IMR-90 (cell line): ENCODE data around the gene HNRNPL. TPM values are rescaled to one million over a fixed set of nuclear protein-coding genes. Genes with fewer than 3 reads are reported as not detected.

Source experiments
- ATAC-seq: fragments of 200-7000 bp; cut with Tn5 transposase; 2 replicates; pipeline ENCODE4 v1.9.1; 2020; ENCODE audit warnings: low read depth, mild to moderate bottlenecking, moderate library complexity
- BruUV-seq: library from RNA; stranded (reverse); fragments of 400-500 nt; replicated peaks from 2 replicates; lab custom pipeline; 2021; lab: Mats Ljungman, UMichigan
- CTCF ChIA-PET: fragments of 300-600 bp; formaldehyde crosslinking; extraction: SDS; loops from one replicate; lab custom pipeline; 2021; ENCODE audit warnings: antibody characterized with exemption; lab: Yijun Ruan, JAX
- POLR2A ChIA-PET: fragments of 300-600 bp; sonication (Branson Sonifier 250); formaldehyde crosslinking; loops from one replicate; lab custom pipeline; 2022; ENCODE audit warnings: antibody characterized with exemption; ENCODE audit not compliant: unreplicated experiment; lab: Charles Lee
- DNase-seq: peaks from one replicate; pipeline ENCODE4 v3.0.0; 2013
- H2AFZ ChIP-seq: replicated peaks from 2 replicates; pipeline ENCODE3; 2013; ENCODE audit warnings: low read length, mild to moderate bottlenecking; ENCODE audit not compliant: poor library complexity
- H2AK5ac ChIP-seq: 2 replicates; pipeline ENCODE4 v1.6.1; 2013; ENCODE audit warnings: low read depth, low read length, inconsistent platforms
- H2AK9ac ChIP-seq: replicated peaks from 2 replicates; pipeline ENCODE3; 2013; ENCODE audit warnings: mild to moderate bottlenecking, low read depth, low read length, moderate library complexity; ENCODE audit not compliant: poor library complexity
- H2BK120ac ChIP-seq: 2 replicates; pipeline ENCODE4 v1.6.1; 2013; ENCODE audit warnings: low read depth, low read length, inconsistent platforms
- H2BK15ac ChIP-seq: 3 replicates; pipeline ENCODE4 v1.6.1; 2013; ENCODE audit warnings: low read depth, low read length, inconsistent platforms
- H2BK20ac ChIP-seq: 2 replicates; pipeline ENCODE4 v1.6.1; 2013; ENCODE audit warnings: low read depth, mild to moderate bottlenecking, inconsistent platforms, low read length, moderate library complexity
- H2BK5ac ChIP-seq: 2 replicates; pipeline ENCODE4 v1.6.1; 2013; ENCODE audit warnings: mild to moderate bottlenecking, low read depth, low read length, inconsistent platforms; ENCODE audit not compliant: poor library complexity, severe bottlenecking
- H3K14ac ChIP-seq: replicated peaks from 2 replicates; pipeline ENCODE4 v1.6.1; 2013; ENCODE audit warnings: low read depth, low read length, inconsistent platforms
- H3K18ac ChIP-seq: 2 replicates; pipeline ENCODE4 v1.6.1; 2013; ENCODE audit warnings: low read depth, low read length, control low read depth
- H3K23ac ChIP-seq: 2 replicates; pipeline ENCODE4 v1.6.1; 2013; ENCODE audit warnings: low read depth, low read length, inconsistent platforms
- H3K27ac ChIP-seq: 2 replicates; pipeline ENCODE4 v1.5.1; 2013; ENCODE audit warnings: mild to moderate bottlenecking, control low read depth, low read length; ENCODE audit not compliant: insufficient read depth
- H3K27me3 ChIP-seq: 2 replicates; pipeline ENCODE4 v1.6.1; 2013; ENCODE audit warnings: low read length; ENCODE audit not compliant: control insufficient read depth, insufficient read depth
- H3K36me3 ChIP-seq: 2 replicates; pipeline ENCODE4 v1.6.1; 2013; ENCODE audit warnings: low read length, mixed read lengths; ENCODE audit not compliant: control insufficient read depth, insufficient read depth
- H3K4ac ChIP-seq: 2 replicates; pipeline ENCODE4 v1.6.1; 2013; ENCODE audit warnings: low read depth, low read length, inconsistent platforms
- H3K4me1 ChIP-seq: 2 replicates; pipeline ENCODE4 v1.6.1; 2013; ENCODE audit warnings: low read length, mixed read lengths; ENCODE audit not compliant: control insufficient read depth, insufficient read depth
- H3K4me2 ChIP-seq: 2 replicates; pipeline ENCODE4 v1.6.1; 2013; ENCODE audit warnings: low read depth, mild to moderate bottlenecking, control low read depth, low read length, moderate library complexity
- H3K4me3 ChIP-seq: 2 replicates; pipeline ENCODE4 v1.5.1; 2013; ENCODE audit warnings: low read depth, mild to moderate bottlenecking, control low read depth, low read length, moderate library complexity; ENCODE audit not compliant: insufficient read depth
- H3K56ac ChIP-seq: 2 replicates; pipeline ENCODE4 v1.6.1; 2013; ENCODE audit warnings: low read length, inconsistent platforms; ENCODE audit not compliant: insufficient read depth; ENCODE audit errors: extremely low read depth
- H3K79me1 ChIP-seq, 2 experiments: 2 replicates each; pipeline ENCODE4 v1.6.1; 2013; ENCODE audit warnings: low read length in 2 of 2, inconsistent platforms in 1 of 2, low read depth in 1 of 2
- H3K9ac ChIP-seq: 2 replicates; pipeline ENCODE4 v1.6.1; 2013; ENCODE audit warnings: low read depth, low read length, control low read depth
- H3K9me1 ChIP-seq: 2 replicates; pipeline ENCODE4 v1.6.1; 2013; ENCODE audit warnings: low read length, inconsistent platforms; ENCODE audit not compliant: insufficient read depth
- H3K9me3 ChIP-seq: 2 replicates; pipeline ENCODE4 v1.6.1; 2013; ENCODE audit warnings: low read length; ENCODE audit not compliant: control insufficient read depth, insufficient read depth
- H4K20me1 ChIP-seq: 2 replicates; pipeline ENCODE4 v1.6.1; 2013; ENCODE audit warnings: low read length, inconsistent platforms; ENCODE audit not compliant: insufficient read depth
- H4K5ac ChIP-seq: 2 replicates; pipeline ENCODE4 v1.6.1; 2013; ENCODE audit warnings: mild to moderate bottlenecking, low read depth, low read length, control low read depth
- H4K8ac ChIP-seq, 2 experiments: 2 replicates each; pipeline ENCODE4 v1.6.1; 2013; ENCODE audit warnings: low read depth in 2 of 2, low read length in 2 of 2, control low read depth in 1 of 2, inconsistent platforms in 1 of 2
- H4K91ac ChIP-seq: 2 replicates; pipeline ENCODE4 v1.6.1; 2013; ENCODE audit warnings: low read depth, low read length, inconsistent platforms; ENCODE audit not compliant: insufficient read depth
- BHLHE40 ChIP-seq: fragments of 150-350 bp; IDR thresholded peaks from 2 replicates; pipeline ENCODE4 v1.6.1; 2016; ENCODE audit warnings: mild to moderate bottlenecking, low read depth, low read length
- MAFK ChIP-seq: IDR thresholded peaks from 2 replicates; pipeline ENCODE4 v1.6.1; 2012; ENCODE audit warnings: low read depth, low read length, improper control_type of control experiment
- MXI1 ChIP-seq: IDR thresholded peaks from 2 replicates; pipeline ENCODE4 v1.6.1; 2012; ENCODE audit warnings: low read depth, mild to moderate bottlenecking, low read length, moderate library complexity, borderline replicate concordance
- WGBS, 2 experiments: methylation state at CpG; one replicate each; pipeline versions ENCODE4 v1.1.5 to v1.1.7; 2013; ENCODE audit warnings: missing lambda C conversion rate in 2 of 2; ENCODE audit not compliant: insufficient read length in 1 of 2; ENCODE audit errors: extremely low coverage in 2 of 2; 5-methylcytosine and 5-hydroxymethylcytosine counted together
- dilution Hi-C: fragments of 300-500 bp; cut with HindIII; formaldehyde crosslinking; loops from one replicate; pipeline ENCODE4 v1.14.3; 2018; ENCODE audit warnings: low sequenced_read_pairs; ENCODE audit not compliant: unreplicated experiment
- in situ Hi-C: fragments of 300-500 bp; cut with MboI; formaldehyde crosslinking; loops from 3 replicates; pipeline ENCODE4 v1.14.3; 2019; ENCODE audit warnings: low sequenced_read_pairs, inconsistent platforms, mixed read lengths
- intact Hi-C: fragments of 100-400 bp; cut with micrococcal nuclease; formaldehyde crosslinking; loops from 2 replicates; pipeline ENCODE4 v1.10.0; 2022
- polyA plus RNA-seq, 3 experiments: library from polyadenylated mRNA; depleted of rRNA; stranded (reverse); fragments of >200 nt; gene quantifications; 2 replicates each; pipeline ENCODE4 v1.2.3, GENCODE V29; 2012; ENCODE audit warnings: low replicate concordance in 1 of 3
- total RNA-seq: library from RNA; depleted of rRNA; stranded (reverse); fragments of >200 nt; gene quantifications from 2 replicates; pipeline ENCODE4 v1.2.3, GENCODE V29; 2012

The HNRNPL gene
- total and polyA plus RNA-seq, 2 of the 4 experiments (the other 2 are of a cell fraction): 277 to 429 TPM

DNA sequence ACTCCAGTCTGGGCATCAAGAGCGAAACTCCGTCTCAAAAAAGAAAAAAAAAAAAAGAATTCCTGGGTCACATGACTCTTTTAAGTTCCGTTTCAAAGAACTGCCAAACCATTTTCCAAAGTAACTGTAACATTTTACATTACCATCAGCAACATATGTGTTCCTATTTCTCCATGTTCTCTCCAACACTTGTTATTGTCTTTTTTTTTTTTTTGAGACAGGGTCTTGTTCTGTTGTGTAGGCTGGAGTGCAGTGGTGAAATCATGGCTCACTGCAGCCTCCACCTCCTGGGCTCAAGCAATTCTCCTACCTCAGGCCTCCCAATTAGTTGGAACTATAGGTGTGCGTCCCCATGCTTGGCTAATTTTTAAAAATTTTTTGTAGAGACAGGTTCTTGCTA is 54.2 kb downstream of the HNRNPL start:
- dilution Hi-C loops: no loop called here
- in situ Hi-C loops: no loop called here
- no peak for ATAC-seq
- peaks cover 7% of the 10 kb centered on the region for H3K4me1 ChIP-seq
- no peaks in the 10 kb centered on the region for H3K9me3 ChIP-seq
- no peak overlapping the region for H3K18ac ChIP-seq
- TF ChIP-seq BHLHE40 (no peak), MXI1 (no peak), MAFK (no peak)
- no peak overlapping the region for H2BK5ac ChIP-seq
- no peak overlapping the region for H4K91ac ChIP-seq
- H4K5ac ChIP-seq: no peak overlapping the region
- H3K23ac ChIP-seq: no peak overlapping the region
- no peaks in the 10 kb centered on the region; the same call in 1 of the 2 replicates for H4K20me1 ChIP-seq
- ChIA-PET POLR2A (no interaction called here), CTCF (no interaction called here)
- no CpG with 5 or more reads among the region's 4 CpGs for WGBS, 2 experiments
- H3K4ac ChIP-seq: no peak overlapping the region
- intact Hi-C loops: no loop called here
- no peak overlapping the region for H3K14ac ChIP-seq
- DNase-seq: no peak
- no peak overlapping the region for H3K56ac ChIP-seq
- no peaks in the 10 kb centered on the region for H3K36me3 ChIP-seq
- H2AFZ ChIP-seq: no peak overlapping the region
- no peak overlapping the region for H3K27ac ChIP-seq
- H2BK20ac ChIP-seq: no peak overlapping the region
- no peak overlapping the region for H2AK5ac ChIP-seq
- no peaks in the 10 kb centered on the region for H3K79me1 ChIP-seq
- no peak overlapping the region for H3K9ac ChIP-seq
- peaks cover 8% of the 10 kb centered on the region; the same call in 1 of the 2 replicates for H3K9me1 ChIP-seq
- H2AK9ac ChIP-seq: no peak overlapping the region
- H2BK15ac ChIP-seq: no peak overlapping the region
- no peak overlapping the region for H2BK120ac ChIP-seq
- H3K27me3 ChIP-seq: no peaks in the 10 kb centered on the region
- no peak overlapping the region for H3K4me2 ChIP-seq
- no peak overlapping the region for H3K4me3 ChIP-seq
- no TSS peak for BruUV-seq
- H4K8ac ChIP-seq: no peak overlapping the region
